Right lobe of liver (tissue), 6 donors: ENCODE results near the gene SLC25A38. TPM values are rescaled to one million over a fixed set of nuclear protein-coding genes. Genes with fewer than 3 reads are reported as not detected.
A peak's percentile ranks its signal among the peaks of the same experiment; 100 is the strongest.

Experiments used
- ATAC-seq, 4 donors: fragments of 200-7000 bp; cut with Tn5 transposase; one replicate each; pipeline ENCODE4 v1.9.1; 2020; ENCODE audit warnings: mild to moderate bottlenecking in 4 of 4, moderate library complexity in 4 of 4
- DNase-seq, 3 donors: peaks; one replicate each; pipeline ENCODE4 v3.0.0-alpha.2; 2020
- H3K27ac ChIP-seq, 3 donors: fragments of 200-600 bp; one replicate each; pipeline ENCODE4 v1.8.0; 2022
- H3K27me3 ChIP-seq, 2 donors: fragments of 200-600 bp; one replicate each; pipeline ENCODE4 v1.8.0; 2022
- H3K36me3 ChIP-seq, 4 donors: fragments of 200-600 bp; sonication (generic) in 1 of 4; one replicate each; pipeline versions ENCODE4 v1.5.1 to v1.8.0; 2017 to 2022; ENCODE audit warnings: control low read depth in 1 of 4
- H3K4me1 ChIP-seq, 4 donors: fragments of 200-600 bp; sonication (generic) in 1 of 4; one replicate each; pipeline versions ENCODE4 v1.5.1 to v1.8.0; 2017 to 2022; ENCODE audit warnings: control low read depth in 1 of 4
- H3K4me3 ChIP-seq, 3 donors: fragments of 200-600 bp; one replicate each; pipeline ENCODE4 v1.8.0; 2022
- H3K9me3 ChIP-seq, 4 donors: fragments of 200-600 bp; sonication (generic) in 1 of 4; one replicate each; pipeline versions ENCODE4 v1.5.1 to v1.8.0; 2017 to 2022; ENCODE audit warnings: control low read depth in 1 of 4
- CTCF ChIP-seq, 4 donors: fragments of 200-600 bp in 3 of 4; fragments of 450-650 bp in 1 of 4; IDR thresholded peaks; one replicate each; pipeline versions ENCODE4 v1.5.1 to v1.8.0; 2016 to 2022; ENCODE audit warnings: antibody characterized with exemption in 4 of 4, mild to moderate bottlenecking in 2 of 4
- POLR2A ChIP-seq: fragments of 450-650 bp; IDR thresholded peaks from one replicate; pipeline ENCODE4 v1.6.1; 2017; ENCODE audit warnings: antibody characterized with exemption, mild to moderate bottlenecking
- WGBS: methylation state at CpG from one replicate; pipeline ENCODE4 v1.1.6; 2018; ENCODE audit warnings: low coverage, low lambda C conversion rate; ENCODE audit not compliant: insufficient coverage; ENCODE audit errors: missing lambda C conversion rate; 5-methylcytosine and 5-hydroxymethylcytosine counted together
- intact Hi-C, 2 donors: fragments of 100-400 bp; cut with DNase I; formaldehyde crosslinking; loops; one replicate each; pipeline versions ENCODE4 v1.11.2 to v1.14.1; 2022
- total RNA-seq, 6 experiments: library from RNA; depleted of rRNA in 2 of 6; stranded (reverse); fragments of >200 nt in 2 of 6; fragmentation: NEBNext Ultra II Directional in 3 of 6; extraction: Animal tissue kit (Norgen Biotek cat#: 25700) in 3 of 6; gene quantifications; one replicate each; pipeline versions ENCODE4 v1.1.0 to v1.2.4, GENCODE V29; 2016 to 2023
- donor health status: DM: no; HTN: yes; CAD: no.
- donor health status: DM: no; HTN: no; CAD: no.
- donor health status: DM: no; HTN: no; CAD: no.
- donor health status: DM: no; HTN: yes; CAD: no.
- donor health status: DM: no; HTN: yes; CAD: no.

The SLC25A38 gene
- total RNA-seq, 6 experiments from 2014 or later: 20.9 to 36.7 (median 23.6) TPM

- Histone ChIP-seq H3K36me3 (no peaks in the 10 kb centered on the region), H3K4me3 (no peak overlapping the region), H3K27me3 (no peaks in the 10 kb centered on the region), H3K9me3 (no peaks in the 10 kb centered on the region), H3K4me1 (peaks cover 0 to 39% (median 8%) of the 10 kb centered on the region in 4 donors), H3K27ac (peak overlapping the region; percentile 69 to 87 (median 78))
- no peak for DNase-seq
- WGBS: 44% methylated on average over 4 of the region's 5 CpGs
- no peak for ATAC-seq
- intact Hi-C loops: loop anchor here in 1 of 2 donors (10.0 kb wide), 1 partner anchor 185 kb away; the partner anchor contains the start of gene XIRP1
- no peak for TF ChIP-seq POLR2A
- TF ChIP-seq CTCF (IDR thresholded peaks at IDR 0.05): no peak
Observed at GRCh38 chr3:39379778-39380155, 3.4 kb upstream of the SLC25A38 start.

DNA sequence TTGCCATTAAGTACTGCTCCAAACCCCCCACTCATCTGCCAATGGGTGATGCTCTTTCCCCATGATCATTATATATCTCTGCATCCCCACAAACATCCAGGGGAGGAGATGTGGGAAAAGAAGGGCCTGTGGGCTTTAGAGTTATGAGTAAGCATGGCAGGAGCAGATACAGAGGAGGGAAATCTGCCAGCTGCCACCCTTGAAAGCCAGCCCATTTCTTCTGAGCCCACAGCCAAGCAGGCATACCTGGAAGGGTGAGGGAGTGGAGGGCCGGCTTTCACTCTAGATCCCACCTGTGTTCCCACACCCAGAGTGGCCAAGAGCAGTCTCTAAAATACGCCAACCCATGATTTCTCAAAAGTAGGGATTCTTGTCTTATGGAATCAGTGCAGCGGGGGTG, 1.7 kb upstream of the SLC25A38 start:
- Histone ChIP-seq H3K36me3 (no peaks in the 10 kb centered on the region), H3K27ac (no peak overlapping the region), H3K4me1 (peaks cover 0 to 56% (median 11%) of the 10 kb centered on the region in 4 donors), H3K4me3 (no peak overlapping the region), H3K27me3 (no peaks in the 10 kb centered on the region), H3K9me3 (no peaks in the 10 kb centered on the region)
- ATAC-seq (no peak), DNase-seq (no peak)
- WGBS: no CpG with 5 or more reads among the region's 3 CpGs
- intact Hi-C loops: no loop called here
- TF ChIP-seq CTCF (IDR thresholded peaks at IDR 0.05) (no peak), POLR2A (no peak)

DNA sequence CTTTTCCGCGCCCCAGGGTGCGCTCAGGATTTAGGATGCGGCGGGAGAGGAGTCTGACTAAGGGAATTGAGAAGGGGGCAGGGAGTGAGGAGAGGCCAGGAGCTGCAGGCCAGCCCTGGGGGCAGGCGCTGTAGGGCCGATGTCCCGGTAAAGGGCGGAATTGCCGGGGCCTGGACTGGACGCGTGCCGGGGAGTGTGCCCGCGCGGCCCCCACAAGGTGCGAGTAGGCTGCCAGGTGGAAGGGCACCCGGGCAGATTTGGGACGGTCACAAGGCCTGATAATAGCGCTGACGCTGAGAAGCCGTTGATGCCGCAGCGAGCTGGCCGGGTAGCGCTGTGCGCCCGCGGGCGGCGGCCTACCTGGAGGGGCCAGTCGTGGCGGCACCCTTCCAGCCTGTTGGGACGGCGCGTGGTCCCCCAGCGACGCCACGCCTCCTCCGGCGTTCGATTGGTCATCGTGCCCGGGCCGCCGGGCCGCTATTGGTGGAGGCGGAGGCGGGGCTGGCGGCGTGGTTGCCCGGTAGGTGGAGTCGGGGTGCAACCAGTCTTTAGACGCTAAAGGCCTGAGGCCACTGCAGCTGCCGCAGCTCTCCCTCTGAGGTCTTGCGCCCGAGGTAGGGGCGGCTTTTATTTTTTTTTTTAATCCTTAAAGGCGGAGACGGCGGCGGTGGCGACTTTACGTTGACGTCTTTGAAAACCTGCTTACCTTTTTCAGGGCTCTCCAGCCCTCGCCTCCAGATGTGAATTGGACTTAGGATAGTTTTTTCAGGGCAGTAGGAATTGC, 903 bp downstream of the SLC25A38 start:
- peak; percentile 88 to 95 (median 91) for ATAC-seq

GRCh38 chr3:39384665-39385000, 1.5 kb downstream of the SLC25A38 start:
- Histone ChIP-seq H3K36me3 (peaks cover 0 to 4% (median 0%) of the 10 kb centered on the region in 4 donors), H3K27ac (peak overlapping the region in 1 of 3 donors; percentile 93), H3K4me1 (peaks cover 0 to 41% (median 6%) of the 10 kb centered on the region in 4 donors), H3K4me3 (peak overlapping the region; percentile 67 to 85 (median 85)), H3K27me3 (no peaks in the 10 kb centered on the region), H3K9me3 (no peaks in the 10 kb centered on the region)
- TF ChIP-seq CTCF (IDR thresholded peaks at IDR 0.05) (no peak), POLR2A (no peak)
- DNase-seq (no peak), ATAC-seq (no peak)
- 26% methylated on average over 13 of the region's 14 CpGs for WGBS
- intact Hi-C loops: no loop called here

More for the DNA sequence above, 903 bp downstream of the SLC25A38 start:
- TF ChIP-seq CTCF (IDR thresholded peaks at IDR 0.05): peak in 2 of 4 donors; percentile 26 to 35
- peak; percentile 90 for TF ChIP-seq POLR2A
- intact Hi-C loops: no loop called here
- H3K4me3 ChIP-seq: peak overlapping the region; percentile 67 to 85 (median 85)
- H3K27ac ChIP-seq: peak overlapping the region; percentile 80 to 93 (median 87)
- H3K9me3 ChIP-seq: no peaks in the 10 kb centered on the region
- DNase-seq: peak; percentile 98 to 99 (median 98)
- H3K36me3 ChIP-seq: no peaks in the 10 kb centered on the region
- peaks cover 0 to 47% (median 6%) of the 10 kb centered on the region in 4 donors for H3K4me1 ChIP-seq
- under 1% methylated on average over 39 of the region's 66 CpGs for WGBS
- H3K27me3 ChIP-seq: no peaks in the 10 kb centered on the region
